Fibroblast of mammary gland (primary cell): ENCODE results near the gene NPTN.

Source experiments
- DNase-seq: peaks from one replicate; pipeline ENCODE4 v3.0.0-alpha.2; 2010; ENCODE audit warnings: low read depth
- H3K4me3 ChIP-seq: 2 replicates; pipeline ENCODE4 v1.5.1; 2011; ENCODE audit warnings: low read depth, mild to moderate bottlenecking, low read length, moderate library complexity; ENCODE audit not compliant: control insufficient read depth
- CTCF ChIP-seq: conservative IDR thresholded peaks from 2 replicates; pipeline ENCODE4 v1.5.1; 2011; ENCODE audit warnings: low read depth, low read length, inconsistent platforms; ENCODE audit not compliant: control insufficient read depth, insufficient read depth

Gene NPTN

GRCh38 chr15:73518876-73519733, 114.1 kb downstream of the NPTN start:
- H3K4me3 ChIP-seq = no peak overlapping the region
- TF ChIP-seq CTCF = no peak
- DNase-seq = no peak

GRCh38 chr15:73518180-73518862, 114.9 kb downstream of the NPTN start:
- TF ChIP-seq CTCF = no peak
- H3K4me3 ChIP-seq = no peak overlapping the region
- no peak for DNase-seq

- H3K4me3 ChIP-seq = no peak overlapping the region
- no peak for DNase-seq
- no peak for TF ChIP-seq CTCF
Observed at GRCh38 chr15:73517566-73517965, 115.6 kb downstream of the NPTN start.

GRCh38 chr15:73515527-73515926, 117.7 kb downstream of the NPTN start:
- TF ChIP-seq CTCF = no peak
- no peak overlapping the region for H3K4me3 ChIP-seq
- no peak for DNase-seq
